GM10847 (cell line): ENCODE measurements around the gene FAM114A1.

Experiments used
- POLR2A ChIP-seq: IDR thresholded peaks from 2 replicates; pipeline ENCODE4 v1.6.1; 2011; ENCODE audit not compliant: insufficient read length; ENCODE audit errors: extremely low read depth

FAM114A1 gene

GRCh38 chr4:38985410-38986100 is 117.9 kb downstream of the FAM114A1 start:
- no peak for TF ChIP-seq POLR2A

GRCh38 chr4:38987491-38987890 is 119.9 kb downstream of the FAM114A1 start:
- TF ChIP-seq POLR2A: no peak

GRCh38 chr4:38989487-38989886 is 121.9 kb downstream of the FAM114A1 start:
- TF ChIP-seq POLR2A: no peak

GRCh38 chr4:38990241-38990640 is 122.6 kb downstream of the FAM114A1 start:
- TF ChIP-seq POLR2A: no peak

- TF ChIP-seq POLR2A: no peak
Measured at GRCh38 chr4:38993683-38994082, 126.1 kb downstream of the FAM114A1 start.

GRCh38 chr4:38994135-38994534 is 126.5 kb downstream of the FAM114A1 start:
- TF ChIP-seq POLR2A: no peak
